22Rv1 (cell line): Measurements from ENCODE around the gene NBEA.

Experiments used
- H3K27ac ChIP-seq: fragments of 450-650 bp; 2 replicates; pipeline ENCODE4 v1.5.1; 2017
- CTCF ChIP-seq: fragments of 450-650 bp; IDR thresholded peaks from 2 replicates; pipeline ENCODE4 v1.5.1; 2017; ENCODE audit warnings: mild to moderate bottlenecking
- ZFX ChIP-seq: fragments of 450-650 bp; IDR thresholded peaks from 2 replicates; pipeline ENCODE4 v1.6.1; 2017; ENCODE audit warnings: antibody characterized with exemption, borderline replicate concordance

The NBEA gene

DNA sequence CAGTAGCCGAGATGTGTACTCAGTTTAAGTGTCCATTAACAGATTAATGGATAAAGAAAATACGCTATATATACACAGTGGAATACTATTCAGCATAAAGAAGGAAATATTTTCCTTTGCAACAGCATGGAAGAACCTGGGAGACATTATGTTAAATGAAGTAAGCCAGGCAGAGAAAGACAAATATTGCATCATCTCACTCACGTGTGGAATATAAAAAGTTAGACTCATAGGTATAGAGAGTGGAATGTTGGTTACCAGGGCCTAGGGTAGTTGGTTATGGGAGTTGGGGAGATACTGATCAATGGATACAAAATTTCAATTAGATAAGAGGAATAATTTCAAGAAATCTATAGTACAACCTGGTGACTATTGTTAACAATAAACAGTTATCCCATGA is 324.3 kb downstream of the NBEA start:
- no peak for TF ChIP-seq ZFX
- no peak for TF ChIP-seq CTCF
- H3K27ac ChIP-seq, result no peak overlapping the region

GRCh38 chr13:35278917-35279316 is 336.8 kb downstream of the NBEA start:
- H3K27ac ChIP-seq, result no peak overlapping the region
- TF ChIP-seq ZFX (no peak), CTCF (no peak)

DNA sequence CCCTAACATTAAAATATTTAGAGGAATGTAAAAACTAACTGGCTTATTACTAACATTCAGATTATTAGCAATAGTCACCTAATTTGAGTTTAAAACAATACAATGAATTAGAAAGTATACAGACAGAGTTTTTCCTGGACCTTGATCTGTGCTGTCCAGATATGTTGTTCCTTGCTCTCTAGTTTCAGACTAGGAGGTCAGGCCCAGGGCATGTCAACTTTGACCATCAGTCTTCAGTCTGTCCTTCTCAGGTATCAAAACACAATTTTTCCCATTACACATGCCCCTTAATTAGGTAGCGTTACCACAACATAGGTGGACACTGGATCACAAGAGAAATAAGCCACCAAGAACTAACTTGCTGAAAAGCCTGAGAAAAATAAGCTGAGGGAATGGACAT is 337.4 kb downstream of the NBEA start:
- H3K27ac ChIP-seq, result no peak overlapping the region
- no peak for TF ChIP-seq CTCF
- no peak for TF ChIP-seq ZFX

- no peak overlapping the region for H3K27ac ChIP-seq
- TF ChIP-seq ZFX (no peak), CTCF (no peak)
Measured at GRCh38 chr13:35283856-35284255, 341.8 kb downstream of the NBEA start.

GRCh38 chr13:35285677-35286076 is 343.6 kb downstream of the NBEA start:
- TF ChIP-seq CTCF, result no peak
- TF ChIP-seq ZFX, result no peak

DNA sequence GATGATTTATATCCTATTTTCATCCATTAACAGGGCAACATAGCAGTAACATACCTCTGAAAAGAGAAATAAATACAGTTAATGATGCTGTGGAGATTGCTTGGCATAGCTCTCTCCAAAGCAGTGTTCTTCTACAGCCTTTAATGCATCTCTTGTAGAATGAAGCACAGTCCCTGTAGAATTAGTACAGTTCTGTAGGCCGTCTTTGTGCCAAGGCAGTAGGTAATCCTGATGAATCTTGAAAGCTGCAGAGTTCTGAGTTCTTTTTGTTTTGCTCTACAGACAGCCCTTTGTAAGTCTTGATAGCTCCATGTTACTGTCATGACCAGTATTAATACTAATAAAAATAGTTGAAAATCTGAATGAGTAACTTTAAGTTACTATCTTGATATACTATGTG is 350.3 kb downstream of the NBEA start:
- TF ChIP-seq ZFX (no peak), CTCF (no peak)
- H3K27ac ChIP-seq, result no peak overlapping the region

More at GRCh38 chr13:35285677-35286076, 343.6 kb downstream of the NBEA start:
- no peak overlapping the region for H3K27ac ChIP-seq

GRCh38 chr13:35293579-35294226 is 351.6 kb downstream of the NBEA start:
- H3K27ac ChIP-seq, result no peak overlapping the region
- TF ChIP-seq CTCF (no peak), ZFX (no peak)
